ENCODE measurements around the gene CERS6. TPM values are rescaled to one million over a fixed set of nuclear protein-coding genes. Genes with fewer than 3 reads are reported as not detected.
"Not testable (repeated sequence)": the region's sequence is repeated elsewhere in the genome, so short reads cannot be mapped to it uniquely, and the experiment has no call there.

Gene CERS6
- total RNA-seq, 1 donor from 2014 or later = 10.9 TPM

- H3K4me1 ChIP-seq = no peaks in the 10 kb centered on the region
- TF ChIP-seq CTCF (IDR thresholded peaks at IDR 0.05) = no peak
- no peaks in the 10 kb centered on the region for H3K9me3 ChIP-seq
- H3K27me3 ChIP-seq = no peaks in the 10 kb centered on the region
- H3K4me3 ChIP-seq = no peak overlapping the region
- H3K36me3 ChIP-seq = no peaks in the 10 kb centered on the region
- no peak for DNase-seq (ENCODE audit: low spot score in 2 of 2)
- H3K27ac ChIP-seq = no peak overlapping the region
- intact Hi-C loops (cut with DNase I) = no loop called here
These were observed 334.3 kb downstream of the CERS6 start for GRCh38 chr2:168790226-168790902.

- H3K4me3 ChIP-seq; H3K27me3 ChIP-seq; H3K36me3 ChIP-seq; H3K27ac ChIP-seq; H3K4me1 ChIP-seq; H3K9me3 ChIP-seq; intact Hi-C loops (cut with DNase I); DNase-seq (ENCODE audit: low spot score in 2 of 2): not testable (repeated sequence)
These were observed 335.1 kb downstream of the CERS6 start for GRCh38 chr2:168791140-168791539.

GRCh38 chr2:168793596-168793995, 337.5 kb downstream of the CERS6 start:
- intact Hi-C loops (cut with DNase I) = no loop called here
- no peak for DNase-seq (ENCODE audit: low spot score in 2 of 2)
- Histone ChIP-seq H3K9me3 (no peaks in the 10 kb centered on the region), H3K36me3 (no peaks in the 10 kb centered on the region), H3K27ac (no peak overlapping the region), H3K27me3 (no peaks in the 10 kb centered on the region), H3K4me3 (no peak overlapping the region), H3K4me1 (no peaks in the 10 kb centered on the region)
- no peak for TF ChIP-seq CTCF (IDR thresholded peaks at IDR 0.05)

GRCh38 chr2:168794968-168795367, 338.9 kb downstream of the CERS6 start:
- H3K4me1 ChIP-seq = no peaks in the 10 kb centered on the region
- no peaks in the 10 kb centered on the region for H3K9me3 ChIP-seq
- H3K27me3 ChIP-seq = no peaks in the 10 kb centered on the region
- no peak for DNase-seq (ENCODE audit: low spot score in 2 of 2)
- H3K27ac ChIP-seq = no peak overlapping the region
- intact Hi-C loops (cut with DNase I) = no loop called here
- no peaks in the 10 kb centered on the region for H3K36me3 ChIP-seq
- no peak overlapping the region for H3K4me3 ChIP-seq
- no peak for TF ChIP-seq CTCF (IDR thresholded peaks at IDR 0.05)

GRCh38 chr2:168796090-168796577, 340.1 kb downstream of the CERS6 start:
- Histone ChIP-seq H3K9me3 (no peaks in the 10 kb centered on the region), H3K27ac (no peak overlapping the region), H3K4me3 (no peak overlapping the region), H3K4me1 (no peaks in the 10 kb centered on the region), H3K27me3 (no peaks in the 10 kb centered on the region), H3K36me3 (no peaks in the 10 kb centered on the region)
- no peak for DNase-seq (ENCODE audit: low spot score in 2 of 2)
- no peak for TF ChIP-seq CTCF (IDR thresholded peaks at IDR 0.05)
- intact Hi-C loops (cut with DNase I) = no loop called here

- no peak for TF ChIP-seq CTCF (IDR thresholded peaks at IDR 0.05)
- H3K4me1 ChIP-seq = no peaks in the 10 kb centered on the region
- H3K9me3 ChIP-seq = no peaks in the 10 kb centered on the region
- DNase-seq (ENCODE audit: low spot score in 2 of 2) = no peak
- H3K27me3 ChIP-seq = no peaks in the 10 kb centered on the region
- intact Hi-C loops (cut with DNase I) = no loop called here
- no peaks in the 10 kb centered on the region for H3K36me3 ChIP-seq
- no peak overlapping the region for H3K27ac ChIP-seq
- H3K4me3 ChIP-seq = no peak overlapping the region
These were observed 340.7 kb downstream of the CERS6 start for GRCh38 chr2:168796583-168797285.
